Measurements from ENCODE around the gene ERCC6L2. TPM values are rescaled to one million over a fixed set of nuclear protein-coding genes. Genes with fewer than 3 reads are reported as not detected.

The ERCC6L2 gene
- total RNA-seq, 1 donor from 2014 or later, result 77.6 TPM

DNA sequence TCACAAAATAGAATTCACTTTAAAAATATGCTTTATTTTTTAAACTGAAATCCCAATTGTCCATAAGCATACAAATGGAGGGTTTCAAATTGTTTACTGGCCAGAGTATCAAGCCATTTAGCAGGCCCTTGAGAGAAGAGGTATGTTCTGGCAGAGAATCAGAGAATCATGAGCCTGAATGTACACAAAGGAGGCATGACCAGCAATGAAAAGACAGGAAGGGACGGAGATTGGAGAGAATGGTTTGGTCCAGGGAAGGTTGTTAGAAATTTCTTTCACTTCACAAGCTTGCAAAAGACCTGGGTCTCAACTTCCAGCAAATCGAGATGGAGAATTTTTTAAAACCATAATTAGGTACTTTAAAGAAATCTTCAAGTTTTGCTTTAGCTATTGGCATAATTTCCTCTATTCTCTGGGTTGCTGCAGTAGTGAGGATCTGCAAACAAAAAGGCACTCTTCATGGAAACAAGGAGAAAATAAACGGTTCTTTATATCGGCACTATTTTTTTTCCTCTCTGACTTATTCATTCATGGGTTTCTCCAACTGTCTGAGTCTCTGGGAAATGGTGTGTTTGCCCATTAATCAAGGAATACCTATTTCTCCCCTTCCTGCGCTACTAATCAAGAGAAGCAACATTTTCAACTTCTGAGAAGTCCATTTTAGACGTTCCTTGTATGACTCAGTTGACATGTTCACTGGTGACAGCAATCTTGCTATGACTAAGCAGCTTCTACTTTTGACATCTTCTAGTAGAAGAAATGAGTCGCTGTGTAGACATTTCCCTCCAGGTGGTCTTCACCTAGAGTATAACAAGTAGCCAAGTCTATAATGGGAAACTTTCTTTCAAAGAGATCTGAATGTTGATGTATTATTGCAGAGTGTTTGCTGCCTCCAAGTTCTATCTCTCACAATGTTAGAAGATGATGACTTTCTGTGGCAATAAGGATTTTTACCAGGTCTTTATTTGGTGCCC lies 23.1 kb upstream of the ERCC6L2 start:
- Histone ChIP-seq H3K4me2 (no peak overlapping the region), H3K9ac (no peak overlapping the region), H2AFZ (replicated peaks) (no peak overlapping the region), H3K27ac (no peak overlapping the region), H3K36me3 (no peaks in the 10 kb centered on the region), H3K9me3 (ENCODE audit: low read depth) (no peaks in the 10 kb centered on the region), H3F3A (ENCODE audit: low read depth) (no peaks in the 10 kb centered on the region), H3K27me3 (no peaks in the 10 kb centered on the region), H3K4me1 (peaks cover 8% of the 10 kb centered on the region), H3K79me2 (ENCODE audit: low read depth) (no peaks in the 10 kb centered on the region), H4K20me1 (ENCODE audit: low read depth) (no peaks in the 10 kb centered on the region), H3K4me3 (no peak overlapping the region)
- Mint-ChIP-seq H3K27ac (no peak overlapping the region), H3K4me3 (no peak overlapping the region), H3K27me3 (ENCODE audit: insufficient read depth, low read depth) (no peaks in the 10 kb centered on the region), H3K9me3 (peaks cover 11% of the 10 kb centered on the region), H3K4me1 (peaks cover 16% of the 10 kb centered on the region), H3K36me3 (peaks cover 16% of the 10 kb centered on the region)
- DNase-seq (ENCODE audit: low spot score), result no peak
- TF ChIP-seq, protein P1, sequence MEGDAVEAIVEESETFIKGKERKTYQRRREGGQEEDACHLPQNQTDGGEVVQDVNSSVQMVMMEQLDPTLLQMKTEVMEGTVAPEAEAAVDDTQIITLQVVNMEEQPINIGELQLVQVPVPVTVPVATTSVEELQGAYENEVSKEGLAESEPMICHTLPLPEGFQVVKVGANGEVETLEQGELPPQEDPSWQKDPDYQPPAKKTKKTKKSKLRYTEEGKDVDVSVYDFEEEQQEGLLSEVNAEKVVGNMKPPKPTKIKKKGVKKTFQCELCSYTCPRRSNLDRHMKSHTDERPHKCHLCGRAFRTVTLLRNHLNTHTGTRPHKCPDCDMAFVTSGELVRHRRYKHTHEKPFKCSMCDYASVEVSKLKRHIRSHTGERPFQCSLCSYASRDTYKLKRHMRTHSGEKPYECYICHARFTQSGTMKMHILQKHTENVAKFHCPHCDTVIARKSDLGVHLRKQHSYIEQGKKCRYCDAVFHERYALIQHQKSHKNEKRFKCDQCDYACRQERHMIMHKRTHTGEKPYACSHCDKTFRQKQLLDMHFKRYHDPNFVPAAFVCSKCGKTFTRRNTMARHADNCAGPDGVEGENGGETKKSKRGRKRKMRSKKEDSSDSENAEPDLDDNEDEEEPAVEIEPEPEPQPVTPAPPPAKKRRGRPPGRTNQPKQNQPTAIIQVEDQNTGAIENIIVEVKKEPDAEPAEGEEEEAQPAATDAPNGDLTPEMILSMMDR (IDR thresholded peaks at IDR 0.05), result no peak
- no peak for TF ChIP-seq EZH2 (IDR thresholded peaks at IDR 0.05)
- TF ChIP-seq EZH2phosphoT487 (IDR thresholded peaks at IDR 0.05), result no peak

DNA sequence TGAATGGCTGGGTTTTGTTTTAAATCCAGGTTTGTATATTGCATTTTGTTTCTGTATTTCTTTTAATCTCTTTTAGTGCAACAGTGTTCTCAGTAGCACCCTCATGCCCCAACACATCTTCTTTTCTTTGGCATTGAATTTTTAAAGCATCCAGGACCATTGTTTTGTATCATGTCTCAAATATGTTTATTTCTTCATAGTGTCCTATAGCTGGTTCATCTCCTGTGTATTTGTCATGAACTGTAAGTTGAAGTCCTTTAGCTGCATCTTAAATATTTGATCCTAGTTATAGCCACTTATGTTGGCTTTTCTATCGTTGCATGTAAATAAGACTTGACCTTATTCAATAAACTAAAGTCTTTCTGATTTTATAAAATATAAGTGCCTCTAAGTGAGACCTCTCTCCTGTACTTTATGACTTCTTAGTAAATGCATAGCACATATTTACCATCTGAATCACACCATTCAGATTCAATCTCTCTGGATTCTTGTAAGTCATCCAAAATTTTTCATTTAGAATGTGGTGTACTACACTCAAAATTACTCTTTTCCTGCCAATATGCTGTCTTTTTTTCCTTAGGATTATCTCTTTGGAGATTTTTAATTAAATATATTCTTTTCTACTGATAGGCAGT lies 21.0 kb upstream of the ERCC6L2 start:
- Histone ChIP-seq H3K9me3 (ENCODE audit: low read depth) (no peaks in the 10 kb centered on the region), H3K4me3 (no peak overlapping the region), H3K9ac (no peak overlapping the region), H3K27ac (no peak overlapping the region), H3K27me3 (no peaks in the 10 kb centered on the region), H3K79me2 (ENCODE audit: low read depth) (no peaks in the 10 kb centered on the region), H3K36me3 (no peaks in the 10 kb centered on the region), H3F3A (ENCODE audit: low read depth) (no peaks in the 10 kb centered on the region), H2AFZ (replicated peaks) (no peak overlapping the region), H3K4me2 (no peak overlapping the region), H3K4me1 (peaks cover 8% of the 10 kb centered on the region), H4K20me1 (ENCODE audit: low read depth) (no peaks in the 10 kb centered on the region)
- DNase-seq (ENCODE audit: low spot score), result no peak
- no peak overlapping the region for H3K27ac Mint-ChIP-seq
- H3K4me1 Mint-ChIP-seq, result peaks cover 21% of the 10 kb centered on the region
- no peak overlapping the region for H3K4me3 Mint-ChIP-seq
- peaks cover 3% of the 10 kb centered on the region for H3K9me3 Mint-ChIP-seq
- peaks cover under 1% of the 10 kb centered on the region for H3K36me3 Mint-ChIP-seq
- TF ChIP-seq EZH2phosphoT487 (IDR thresholded peaks at IDR 0.05) (no peak), EZH2 (IDR thresholded peaks at IDR 0.05) (no peak)
- TF ChIP-seq, protein P1 (IDR thresholded peaks at IDR 0.05), result no peak
- H3K27me3 Mint-ChIP-seq (ENCODE audit: insufficient read depth, low read depth), result no peaks in the 10 kb centered on the region

DNA sequence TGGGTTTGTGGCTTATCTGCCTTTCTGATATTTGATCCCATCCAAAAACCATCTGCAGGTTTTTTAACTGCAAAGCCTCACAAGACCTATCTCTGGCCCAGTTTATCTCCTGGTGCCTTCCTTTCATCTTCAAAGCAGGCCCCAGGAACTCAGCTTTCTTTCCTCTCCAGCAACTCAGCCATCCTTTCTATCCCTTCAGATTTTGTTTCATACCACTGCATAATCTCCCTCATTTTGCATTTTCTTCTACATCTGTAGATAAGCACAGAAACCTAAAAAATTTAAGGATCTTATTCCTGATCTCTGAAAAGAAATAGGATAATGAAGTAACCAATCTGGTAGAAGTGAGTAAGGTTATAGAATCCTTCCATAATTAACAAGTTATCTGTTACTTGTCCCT lies 19.5 kb upstream of the ERCC6L2 start:
- no peaks in the 10 kb centered on the region for H3K27me3 Mint-ChIP-seq (ENCODE audit: insufficient read depth, low read depth)
- TF ChIP-seq, protein P1 (IDR thresholded peaks at IDR 0.05), result no peak
- no peak for TF ChIP-seq EZH2 (IDR thresholded peaks at IDR 0.05)
- no peak for TF ChIP-seq EZH2phosphoT487 (IDR thresholded peaks at IDR 0.05)

More for the DNA sequence above, 19.5 kb upstream of the ERCC6L2 start:
- Mint-ChIP-seq H3K27ac (no peak overlapping the region), H3K9me3 (peaks cover under 1% of the 10 kb centered on the region), H3K36me3 (no peaks in the 10 kb centered on the region), H3K4me3 (no peak overlapping the region), H3K4me1 (peaks cover 21% of the 10 kb centered on the region)
- Histone ChIP-seq H3K4me1 (peaks cover 8% of the 10 kb centered on the region), H3K9me3 (ENCODE audit: low read depth) (no peaks in the 10 kb centered on the region), H3K4me3 (no peak overlapping the region), H3K27ac (no peak overlapping the region), H3K79me2 (ENCODE audit: low read depth) (no peaks in the 10 kb centered on the region), H3K36me3 (no peaks in the 10 kb centered on the region), H4K20me1 (ENCODE audit: low read depth) (no peaks in the 10 kb centered on the region), H3K27me3 (no peaks in the 10 kb centered on the region), H3F3A (ENCODE audit: low read depth) (no peaks in the 10 kb centered on the region), H3K9ac (no peak overlapping the region), H2AFZ (replicated peaks) (no peak overlapping the region), H3K4me2 (no peak overlapping the region)
- DNase-seq (ENCODE audit: low spot score), result no peak

Data from neural progenitor cell (in vitro differentiated cells).